ENCODE measurements around the gene MPIG6B.
"Not testable (repeated sequence)": the region's sequence is repeated elsewhere in the genome, so short reads cannot be mapped to it uniquely, and the experiment has no call there.

MPIG6B gene

GRCh38 chr6:31701666-31702404, 21.3 kb upstream of the MPIG6B start:
- DNase-seq: peak; percentile 36

- peak; percentile 39 for DNase-seq
Observed at GRCh38 chr6:31702405-31702818, 20.8 kb upstream of the MPIG6B start.

GRCh38 chr6:31702819-31703716, 20.1 kb upstream of the MPIG6B start, which contains the start of gene ABHD16A:
Gene ABHD16A, minus strand, starts transcription at chr6:31703324. Its CDS starts 43 bp downstream, at chr6:31703281.
- peak; percentile 96 for DNase-seq

GRCh38 chr6:31705931-31706330, 17.2 kb upstream of the MPIG6B start:
- no peak for DNase-seq

- DNase-seq: no peak
Observed at GRCh38 chr6:31706599-31706998, 16.6 kb upstream of the MPIG6B start, which contains the start of gene LY6G6F. Gene LY6G6F, plus strand, starts transcription at chr6:31706866. Its CDS starts 41 bp downstream, at chr6:31706907.

GRCh38 chr6:31707701-31708100, 15.5 kb upstream of the MPIG6B start:
- no peak for DNase-seq

- DNase-seq: no peak
Observed at GRCh38 chr6:31708224-31708623, 14.9 kb upstream of the MPIG6B start.

- not testable (repeated sequence) for DNase-seq
Observed at GRCh38 chr6:31709157-31709556, 14.0 kb upstream of the MPIG6B start.

GRCh38 chr6:31710523-31711219, 12.5 kb upstream of the MPIG6B start:
- no peak for DNase-seq

GRCh38 chr6:31711233-31711632, 11.9 kb upstream of the MPIG6B start:
- no peak for DNase-seq

GRCh38 chr6:31712296-31712695, 10.9 kb upstream of the MPIG6B start:
- DNase-seq: no peak

GRCh38 chr6:31713465-31713864, 9.7 kb upstream of the MPIG6B start:
- DNase-seq: no peak

- DNase-seq: no peak
Observed at GRCh38 chr6:31713991-31714684, 9.0 kb upstream of the MPIG6B start.

GRCh38 chr6:31715022-31715958, 7.9 kb upstream of the MPIG6B start, which contains the start of gene LY6G6D:
Gene LY6G6D, plus strand, starts transcription at chr6:31715348. Its CDS starts 8 bp downstream, at chr6:31715356.
- DNase-seq: no peak

- DNase-seq: no peak
Observed at GRCh38 chr6:31717499-31718222, 5.5 kb upstream of the MPIG6B start.

- DNase-seq: peak; percentile 23
Observed at GRCh38 chr6:31718265-31718664, 4.9 kb upstream of the MPIG6B start.

- DNase-seq: no peak
Observed at GRCh38 chr6:31719001-31719400, 4.2 kb upstream of the MPIG6B start.

- no peak for DNase-seq
Observed at GRCh38 chr6:31720196-31720770, 2.9 kb upstream of the MPIG6B start.

GRCh38 chr6:31721351-31722020, 1.7 kb upstream of the MPIG6B start, which contains the start of gene LY6G6C:
Gene LY6G6C, minus strand, starts transcription at chr6:31721746. Its CDS starts 67 bp downstream, at chr6:31721679.
- DNase-seq: no peak
